Measurements from ENCODE around the gene WDR70. TPM values are rescaled to one million over a fixed set of nuclear protein-coding genes. Genes with fewer than 3 reads are reported as not detected.

Gene WDR70
- total RNA-seq, 2 donors from 2014 or later: 35.2 to 38.8 TPM

DNA sequence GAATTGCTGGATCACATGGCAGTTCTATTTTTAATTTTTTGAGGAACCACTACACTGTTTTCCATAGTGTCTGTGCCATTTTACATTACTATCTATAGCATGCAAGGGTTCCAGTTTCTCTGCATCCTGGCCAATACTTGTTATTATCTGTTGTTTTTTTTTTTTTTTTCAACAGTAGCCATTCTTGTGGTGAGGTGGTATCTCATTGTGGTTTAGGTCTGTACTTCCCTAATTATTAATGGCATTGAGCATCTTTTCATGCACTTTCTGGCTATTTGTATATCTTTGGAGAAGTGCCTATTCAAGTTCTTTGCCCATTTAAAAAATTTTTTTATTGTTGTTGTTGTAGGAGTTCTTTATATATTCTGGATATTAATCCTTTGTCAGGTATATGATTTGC, 363.0 kb downstream of the WDR70 start:
- H3K4me1 Mint-ChIP-seq: peaks cover 3% of the 10 kb centered on the region
- H3K9me3 ChIP-seq (ENCODE audit: control insufficient read depth, low read length, poor library complexity, severe bottlenecking): no peaks in the 10 kb centered on the region
- no peak overlapping the region for H3K4me3 Mint-ChIP-seq
- DNase-seq (no peak), ATAC-seq (no peak)
- no peak overlapping the region for H3K27ac Mint-ChIP-seq
- H3K36me3 Mint-ChIP-seq (ENCODE audit: low read depth): peaks cover 5% of the 10 kb centered on the region
- no peaks in the 10 kb centered on the region for H3K27me3 Mint-ChIP-seq

- no peak for DNase-seq
- H3K27ac Mint-ChIP-seq: no peak overlapping the region
- no peaks in the 10 kb centered on the region for H3K4me1 Mint-ChIP-seq
- no peak for ATAC-seq
- no peaks in the 10 kb centered on the region for H3K9me3 ChIP-seq (ENCODE audit: control insufficient read depth, low read length, poor library complexity, severe bottlenecking)
- H3K36me3 Mint-ChIP-seq (ENCODE audit: low read depth): peaks cover 2% of the 10 kb centered on the region
- no peaks in the 10 kb centered on the region for H3K27me3 Mint-ChIP-seq
- H3K4me3 Mint-ChIP-seq: no peak overlapping the region
These were observed 372.1 kb downstream of the WDR70 start for GRCh38 chr5:37751227-37751626.

DNA sequence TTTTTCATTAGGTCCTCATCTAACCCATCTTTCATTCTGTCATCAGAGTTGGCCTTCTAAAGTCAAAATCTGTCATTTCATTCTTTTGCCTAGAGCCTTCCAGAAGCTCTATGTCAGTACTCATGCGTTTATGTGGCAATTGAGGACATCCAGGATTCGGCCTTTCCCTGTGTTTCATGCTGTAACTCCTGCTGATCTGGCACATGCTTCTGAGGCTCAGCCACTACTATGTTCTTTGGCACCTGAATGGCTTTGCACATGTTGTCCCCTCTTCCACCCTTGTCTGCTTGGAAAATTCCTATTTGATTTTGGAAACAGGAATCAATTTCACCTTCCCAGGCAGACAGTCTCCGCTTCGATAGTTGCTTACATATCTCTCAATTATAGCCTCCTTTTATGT, 375.9 kb downstream of the WDR70 start:
- H3K4me1 Mint-ChIP-seq: no peaks in the 10 kb centered on the region
- DNase-seq (no peak), ATAC-seq (no peak)
- H3K27me3 Mint-ChIP-seq: no peaks in the 10 kb centered on the region
- peaks cover 2% of the 10 kb centered on the region for H3K36me3 Mint-ChIP-seq (ENCODE audit: low read depth)
- no peaks in the 10 kb centered on the region for H3K9me3 ChIP-seq (ENCODE audit: control insufficient read depth, low read length, poor library complexity, severe bottlenecking)
- no peak overlapping the region for H3K27ac Mint-ChIP-seq
- no peak overlapping the region for H3K4me3 Mint-ChIP-seq

DNA sequence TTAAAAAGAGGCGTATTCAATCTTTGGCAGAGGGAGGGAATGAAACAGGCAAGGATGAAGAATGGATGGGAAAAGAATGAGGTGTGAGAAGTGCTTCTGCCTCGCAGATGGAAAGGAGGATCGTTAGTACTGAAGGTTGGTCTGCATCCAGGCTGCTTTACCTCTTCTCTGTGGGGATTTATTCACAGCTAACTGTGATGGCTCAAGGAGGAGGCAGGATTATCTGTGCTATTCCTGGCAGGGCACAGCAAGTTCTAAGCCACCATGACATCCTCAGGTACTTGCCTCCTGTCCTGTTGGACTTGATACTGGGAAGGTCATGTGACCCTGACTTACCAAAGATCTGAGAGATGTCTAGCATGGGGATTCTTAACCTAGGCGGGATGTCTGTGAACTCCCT, 376.5 kb downstream of the WDR70 start:
- no peak overlapping the region for H3K27ac Mint-ChIP-seq
- ATAC-seq: no peak

DNA sequence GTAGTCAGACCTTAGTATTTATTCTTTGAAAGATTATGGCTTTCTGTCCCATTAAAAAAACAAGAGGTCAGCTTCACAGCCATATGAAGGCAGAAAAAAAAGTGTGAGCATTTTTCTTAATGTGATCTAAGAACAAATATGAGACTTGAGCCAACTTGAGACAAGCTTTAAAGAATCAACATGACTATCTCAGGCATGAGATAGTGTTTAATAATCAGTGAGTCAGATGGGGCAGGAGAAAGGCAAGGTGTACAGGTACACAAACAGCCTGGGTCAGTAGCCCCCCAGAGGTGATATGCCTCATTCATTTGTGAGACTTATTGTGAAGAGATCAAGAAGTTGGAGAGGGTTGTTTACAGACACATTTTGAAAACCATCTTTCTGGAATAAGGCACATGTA, 377.1 kb downstream of the WDR70 start:
- no peak for DNase-seq
- no peaks in the 10 kb centered on the region for H3K9me3 ChIP-seq (ENCODE audit: control insufficient read depth, low read length, poor library complexity, severe bottlenecking)
- Mint-ChIP-seq H3K4me1 (no peaks in the 10 kb centered on the region), H3K27me3 (no peaks in the 10 kb centered on the region), H3K36me3 (ENCODE audit: low read depth) (peaks cover 2% of the 10 kb centered on the region), H3K4me3 (no peak overlapping the region), H3K27ac (no peak overlapping the region)
- ATAC-seq: no peak

More for the DNA sequence above, 376.5 kb downstream of the WDR70 start:
- no peak for DNase-seq
- H3K4me3 Mint-ChIP-seq: no peak overlapping the region
- no peaks in the 10 kb centered on the region for H3K27me3 Mint-ChIP-seq
- peaks cover 2% of the 10 kb centered on the region for H3K36me3 Mint-ChIP-seq (ENCODE audit: low read depth)
- H3K4me1 Mint-ChIP-seq: no peaks in the 10 kb centered on the region
- H3K9me3 ChIP-seq (ENCODE audit: control insufficient read depth, low read length, poor library complexity, severe bottlenecking): no peaks in the 10 kb centered on the region

DNA sequence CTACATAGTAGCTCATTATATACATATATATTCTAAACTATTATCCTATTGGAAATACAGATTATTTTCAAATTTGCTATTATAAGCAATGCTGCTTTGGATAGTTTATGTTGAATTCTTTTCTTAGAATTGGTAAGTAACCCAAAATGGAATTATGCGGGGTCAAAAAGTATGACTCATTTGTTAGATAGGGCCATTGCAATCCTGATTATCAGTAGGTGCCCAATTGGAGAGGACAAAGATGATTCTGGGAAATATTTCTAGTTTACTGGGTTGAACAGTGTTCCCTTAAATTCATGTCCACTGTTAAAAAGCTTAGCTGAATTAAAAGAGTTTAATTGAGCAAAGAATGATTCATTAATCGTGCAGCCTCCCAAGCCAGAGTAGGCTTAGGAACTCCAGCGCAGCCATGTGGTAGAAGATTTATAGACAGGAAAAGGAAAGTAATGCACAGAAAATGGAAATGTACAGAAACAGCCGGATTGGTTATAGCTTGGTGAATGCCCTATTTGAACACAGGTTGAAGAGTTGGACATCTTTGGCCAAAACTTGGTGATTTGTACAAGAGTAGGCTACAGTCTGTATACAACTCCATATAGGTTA, 379.0 kb downstream of the WDR70 start:
- no peaks in the 10 kb centered on the region for H3K4me1 Mint-ChIP-seq
- H3K36me3 Mint-ChIP-seq (ENCODE audit: low read depth): peaks cover 2% of the 10 kb centered on the region
- DNase-seq: no peak
- H3K4me3 Mint-ChIP-seq: no peak overlapping the region
- ATAC-seq: no peak
- H3K27ac Mint-ChIP-seq: no peak overlapping the region
- H3K9me3 ChIP-seq (ENCODE audit: control insufficient read depth, low read length, poor library complexity, severe bottlenecking): no peaks in the 10 kb centered on the region
- H3K27me3 Mint-ChIP-seq: no peaks in the 10 kb centered on the region

- no peak overlapping the region for H3K27ac Mint-ChIP-seq
- H3K4me3 Mint-ChIP-seq: no peak overlapping the region
- no peak for DNase-seq
- H3K4me1 Mint-ChIP-seq: no peaks in the 10 kb centered on the region
- peaks cover 7% of the 10 kb centered on the region for H3K27me3 Mint-ChIP-seq
- H3K9me3 ChIP-seq (ENCODE audit: control insufficient read depth, low read length, poor library complexity, severe bottlenecking): no peaks in the 10 kb centered on the region
- no peak for ATAC-seq
- no peaks in the 10 kb centered on the region for H3K36me3 Mint-ChIP-seq (ENCODE audit: low read depth)
These were observed 388.1 kb downstream of the WDR70 start for GRCh38 chr5:37767251-37767650.

DNA sequence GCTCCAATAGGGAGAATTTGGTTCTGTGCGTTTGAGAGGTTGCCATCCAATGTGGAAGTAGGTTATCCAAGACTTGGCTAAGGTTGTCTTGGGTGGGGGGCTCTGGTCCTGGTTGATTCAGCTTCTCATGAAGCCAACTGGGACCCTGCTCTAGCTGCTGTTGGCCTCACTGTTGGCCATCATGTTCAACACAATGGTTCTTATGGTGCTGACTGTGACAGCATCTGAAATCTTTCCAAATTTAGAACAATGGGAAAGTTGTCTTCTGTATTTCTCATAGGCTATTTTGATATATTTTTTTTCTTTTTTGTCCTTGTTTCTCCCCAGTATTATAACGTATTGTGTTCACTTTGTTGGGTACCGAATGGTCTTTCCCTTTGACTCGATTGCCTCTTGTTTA, 388.8 kb downstream of the WDR70 start:
- Mint-ChIP-seq H3K4me1 (no peaks in the 10 kb centered on the region), H3K36me3 (ENCODE audit: low read depth) (no peaks in the 10 kb centered on the region), H3K27me3 (peaks cover 7% of the 10 kb centered on the region), H3K4me3 (no peak overlapping the region), H3K27ac (no peak overlapping the region)
- ATAC-seq (no peak), DNase-seq (no peak)
- H3K9me3 ChIP-seq (ENCODE audit: control insufficient read depth, low read length, poor library complexity, severe bottlenecking): no peaks in the 10 kb centered on the region

- peaks cover 7% of the 10 kb centered on the region for H3K27me3 Mint-ChIP-seq
- H3K9me3 ChIP-seq (ENCODE audit: control insufficient read depth, low read length, poor library complexity, severe bottlenecking): no peaks in the 10 kb centered on the region
- no peak for DNase-seq
- no peaks in the 10 kb centered on the region for H3K4me1 Mint-ChIP-seq
- H3K27ac Mint-ChIP-seq: no peak overlapping the region
- no peak overlapping the region for H3K4me3 Mint-ChIP-seq
- no peak for ATAC-seq
- no peaks in the 10 kb centered on the region for H3K36me3 Mint-ChIP-seq (ENCODE audit: low read depth)
These were observed 389.3 kb downstream of the WDR70 start for GRCh38 chr5:37768371-37768770.

GRCh38 chr5:37769108-37769507, 390.0 kb downstream of the WDR70 start:
- H3K27ac Mint-ChIP-seq: no peak overlapping the region
- H3K27me3 Mint-ChIP-seq: peaks cover 7% of the 10 kb centered on the region
- no peaks in the 10 kb centered on the region for H3K4me1 Mint-ChIP-seq
- H3K4me3 Mint-ChIP-seq: no peak overlapping the region
- no peak for DNase-seq
- no peaks in the 10 kb centered on the region for H3K36me3 Mint-ChIP-seq (ENCODE audit: low read depth)
- no peak for ATAC-seq
- no peaks in the 10 kb centered on the region for H3K9me3 ChIP-seq (ENCODE audit: control insufficient read depth, low read length, poor library complexity, severe bottlenecking)

DNA sequence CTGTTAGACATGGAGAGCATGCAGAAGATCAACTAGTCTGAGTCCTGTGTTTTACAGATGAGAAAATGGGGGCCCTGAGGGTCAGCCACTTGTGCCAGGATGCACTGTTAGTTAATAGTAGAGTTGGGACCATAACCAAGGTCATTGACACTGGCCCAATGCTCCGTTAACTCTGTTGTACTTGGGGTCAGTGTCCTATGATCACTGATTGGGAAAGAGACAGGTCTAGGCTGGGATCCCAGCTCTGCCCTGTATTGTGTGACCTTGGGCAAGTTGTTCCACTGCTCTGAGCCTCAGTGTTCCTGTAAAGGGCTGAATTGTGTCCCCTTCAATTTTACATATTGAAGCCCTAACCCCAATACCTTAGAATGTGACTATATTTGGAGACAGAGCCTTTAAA, 390.7 kb downstream of the WDR70 start:
- Mint-ChIP-seq H3K27me3 (peaks cover 7% of the 10 kb centered on the region), H3K36me3 (ENCODE audit: low read depth) (no peaks in the 10 kb centered on the region), H3K27ac (no peak overlapping the region), H3K4me3 (no peak overlapping the region), H3K4me1 (no peaks in the 10 kb centered on the region)
- no peaks in the 10 kb centered on the region for H3K9me3 ChIP-seq (ENCODE audit: control insufficient read depth, low read length, poor library complexity, severe bottlenecking)
- ATAC-seq (no peak), DNase-seq (no peak)

GRCh38 chr5:37770786-37771185, 391.7 kb downstream of the WDR70 start:
- no peak for DNase-seq
- H3K9me3 ChIP-seq (ENCODE audit: control insufficient read depth, low read length, poor library complexity, severe bottlenecking): no peaks in the 10 kb centered on the region
- Mint-ChIP-seq H3K27ac (no peak overlapping the region), H3K27me3 (peaks cover 7% of the 10 kb centered on the region), H3K36me3 (ENCODE audit: low read depth) (no peaks in the 10 kb centered on the region), H3K4me3 (no peak overlapping the region), H3K4me1 (no peaks in the 10 kb centered on the region)
- ATAC-seq: no peak

- Mint-ChIP-seq H3K27ac (no peak overlapping the region), H3K4me3 (no peak overlapping the region), H3K27me3 (peaks cover 7% of the 10 kb centered on the region), H3K36me3 (ENCODE audit: low read depth) (no peaks in the 10 kb centered on the region), H3K4me1 (no peaks in the 10 kb centered on the region)
- DNase-seq (no peak), ATAC-seq (no peak)
- no peaks in the 10 kb centered on the region for H3K9me3 ChIP-seq (ENCODE audit: control insufficient read depth, low read length, poor library complexity, severe bottlenecking)
These were observed 392.1 kb downstream of the WDR70 start for GRCh38 chr5:37771203-37771611.

GRCh38 chr5:37771731-37772130, 392.6 kb downstream of the WDR70 start:
- no peak overlapping the region for H3K27ac Mint-ChIP-seq
- no peaks in the 10 kb centered on the region for H3K9me3 ChIP-seq (ENCODE audit: control insufficient read depth, low read length, poor library complexity, severe bottlenecking)
- DNase-seq (no peak), ATAC-seq (no peak)
- H3K4me1 Mint-ChIP-seq: no peaks in the 10 kb centered on the region
- no peak overlapping the region for H3K4me3 Mint-ChIP-seq
- no peaks in the 10 kb centered on the region for H3K36me3 Mint-ChIP-seq (ENCODE audit: low read depth)
- H3K27me3 Mint-ChIP-seq: peaks cover 7% of the 10 kb centered on the region

Measured in T-helper 17 cell (primary cell).